T1000 (cell line): ENCODE measurements around the gene CAPZA2.
"Not testable (repeated sequence)": the region's sequence is repeated elsewhere in the genome, so short reads cannot be mapped to it uniquely, and the experiment has no call there.

Source experiments
- DNase-seq: peaks from one replicate; lab custom pipeline; 2025; ENCODE audit warnings: mixed read lengths; lab: John Stamatoyannopoulos, UW

The CAPZA2 gene

DNA sequence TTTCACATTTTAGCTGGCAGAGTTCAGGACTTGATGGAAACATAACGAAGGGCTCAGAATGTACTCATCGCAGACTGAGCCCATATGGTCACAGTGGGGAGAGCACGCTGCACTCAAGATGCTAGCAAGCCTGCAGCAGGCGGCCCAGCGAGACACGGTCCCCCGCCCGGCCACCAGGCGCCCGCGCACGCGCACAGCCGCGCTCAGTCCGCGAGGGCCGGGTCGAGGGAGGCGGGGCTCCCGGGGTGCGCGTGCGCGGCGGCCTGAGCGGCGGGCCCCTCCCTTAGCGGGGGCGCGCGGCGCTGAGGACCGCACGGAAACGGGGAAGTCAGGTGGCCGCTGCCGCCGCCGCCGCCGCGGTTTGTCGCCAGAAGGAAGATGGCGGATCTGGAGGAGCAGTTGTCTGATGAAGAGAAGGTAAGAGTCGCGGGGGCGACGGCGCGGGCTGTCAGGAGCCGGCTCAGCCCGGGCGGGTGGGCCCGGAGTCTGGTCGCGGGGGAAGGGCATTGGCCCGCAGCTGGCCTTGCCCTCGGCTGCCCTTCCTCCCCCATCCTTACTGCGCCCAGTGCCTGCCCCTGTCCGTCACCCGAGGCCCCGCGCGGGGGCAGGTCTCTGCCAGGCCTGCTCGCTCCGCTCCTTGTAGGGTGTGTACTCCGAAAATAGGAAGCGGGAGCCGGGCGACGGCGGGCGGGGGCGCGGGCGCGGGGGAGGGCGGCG lies at the start of gene CAPZA2:
CAPZA2 (plus strand) TSS at position 354 of the 717 bp plus-strand sequence; CDS start at position 379, 25 bp downstream.
- peak; percentile 75 for DNase-seq

DNA sequence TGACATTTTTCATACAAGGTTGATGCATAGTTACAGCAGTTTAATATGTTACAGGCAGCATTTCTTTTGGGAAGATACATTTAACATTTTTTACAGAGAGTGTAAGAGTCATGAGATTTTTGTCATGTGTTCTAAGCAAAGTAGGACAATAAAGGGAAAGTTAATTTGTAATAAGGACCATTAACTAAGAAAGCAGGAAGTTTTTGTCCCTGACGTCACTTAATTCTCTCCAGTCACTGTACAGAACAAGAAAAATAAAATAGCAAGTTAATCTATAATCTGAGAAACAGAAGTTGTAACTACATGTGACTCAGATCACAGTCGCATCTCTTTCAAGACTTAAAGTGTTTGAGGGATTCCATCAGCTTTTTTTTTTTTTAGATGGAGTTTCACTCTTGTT lies 49.5 kb upstream of the CAPZA2 start:
- DNase-seq = no peak

DNA sequence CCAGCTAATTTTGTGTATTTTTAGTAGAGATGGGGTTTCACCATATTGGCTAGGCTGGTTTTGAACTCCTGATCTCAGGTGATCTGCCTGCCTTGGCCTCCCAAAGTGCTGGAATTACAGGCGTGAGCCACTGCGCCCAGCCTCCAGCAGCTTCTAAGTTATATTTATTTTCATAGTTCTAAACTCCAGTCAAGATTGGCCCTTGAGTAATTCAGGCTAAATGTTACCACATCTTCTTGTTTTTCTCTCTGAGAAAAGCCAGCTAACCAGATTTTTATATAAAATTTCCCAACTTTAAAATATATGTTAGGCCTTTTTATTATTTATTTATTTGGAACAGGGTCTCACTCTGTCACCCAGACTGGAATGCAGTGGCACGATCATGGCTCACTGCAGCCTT lies 49.0 kb upstream of the CAPZA2 start:
- not testable (repeated sequence) for DNase-seq

DNA sequence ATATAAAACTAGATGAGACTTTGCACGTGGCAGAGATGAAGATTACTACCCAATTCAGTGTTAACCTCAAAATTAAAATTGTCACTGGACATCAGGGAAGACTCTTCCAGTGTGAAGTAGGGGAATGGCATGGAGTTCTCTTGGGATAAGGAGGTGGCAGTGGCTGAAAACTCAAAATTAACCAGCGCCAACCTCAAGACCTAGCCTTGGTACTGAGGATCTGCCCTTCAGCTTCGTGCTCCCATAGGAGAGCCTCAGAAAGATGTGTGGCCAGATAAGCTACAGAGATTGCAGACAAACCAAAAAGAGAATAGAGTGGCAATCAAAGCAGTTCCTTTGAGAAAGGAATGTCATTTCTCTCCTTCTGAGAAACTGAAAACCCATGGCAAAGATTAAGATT lies 47.3 kb upstream of the CAPZA2 start:
- no peak for DNase-seq

DNA sequence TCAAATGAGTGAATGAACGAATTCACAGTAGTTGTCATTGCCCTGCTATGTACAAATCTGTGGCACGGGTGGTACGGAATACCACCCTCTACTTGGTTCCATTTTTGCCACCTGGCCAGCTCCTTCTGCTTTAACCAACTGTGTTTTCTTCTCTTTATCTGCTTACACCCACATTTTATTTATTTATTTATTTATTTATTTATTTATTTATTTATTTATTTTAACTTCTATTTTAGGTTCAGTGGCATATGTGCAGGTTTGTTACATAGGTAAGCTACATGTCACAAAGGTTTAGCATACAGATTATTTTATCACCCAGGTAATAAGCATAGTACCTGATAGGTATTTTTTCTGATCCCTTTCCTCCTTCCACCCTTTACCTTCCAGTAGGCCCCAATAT lies 42.2 kb upstream of the CAPZA2 start:
- no peak for DNase-seq

DNA sequence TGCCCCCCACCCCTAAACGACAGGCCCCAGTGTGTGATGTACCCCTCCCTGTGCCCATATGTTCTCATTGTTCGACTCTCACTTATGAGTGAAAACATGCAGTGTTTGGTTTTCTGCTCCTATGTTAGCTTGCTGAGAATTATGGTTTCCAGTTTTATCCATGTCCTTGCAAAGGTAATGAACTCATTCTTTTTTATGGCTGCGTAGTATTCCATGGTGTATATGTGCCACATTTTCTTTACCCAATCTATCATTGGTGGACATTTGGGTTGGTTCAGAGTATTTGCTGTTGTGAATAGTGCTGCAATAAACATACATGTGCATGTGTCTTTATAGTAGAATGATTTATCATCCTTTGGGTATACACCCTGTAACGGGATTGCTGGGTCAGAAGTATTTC lies 40.7 kb upstream of the CAPZA2 start:
- not testable (repeated sequence) for DNase-seq

DNA sequence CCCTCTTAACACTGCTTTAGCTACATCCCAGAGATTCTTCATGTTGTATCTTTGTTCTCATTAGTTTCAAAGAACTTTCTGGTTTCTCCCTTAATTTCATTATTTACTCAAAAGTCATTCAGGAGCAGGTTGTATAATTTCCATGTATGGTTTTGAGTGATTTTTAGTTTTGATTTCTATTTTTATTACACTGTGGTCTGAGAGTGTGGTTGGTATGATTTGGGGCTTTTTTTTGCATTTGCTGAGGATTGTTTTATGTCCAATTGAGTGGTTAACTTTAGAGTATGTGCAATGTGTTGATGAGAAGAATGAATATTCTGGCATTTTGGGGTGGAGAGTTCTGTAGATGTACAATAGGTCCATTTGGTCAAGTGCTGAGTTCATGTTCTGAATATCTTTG lies 37.9 kb upstream of the CAPZA2 start:
- DNase-seq = no peak

DNA sequence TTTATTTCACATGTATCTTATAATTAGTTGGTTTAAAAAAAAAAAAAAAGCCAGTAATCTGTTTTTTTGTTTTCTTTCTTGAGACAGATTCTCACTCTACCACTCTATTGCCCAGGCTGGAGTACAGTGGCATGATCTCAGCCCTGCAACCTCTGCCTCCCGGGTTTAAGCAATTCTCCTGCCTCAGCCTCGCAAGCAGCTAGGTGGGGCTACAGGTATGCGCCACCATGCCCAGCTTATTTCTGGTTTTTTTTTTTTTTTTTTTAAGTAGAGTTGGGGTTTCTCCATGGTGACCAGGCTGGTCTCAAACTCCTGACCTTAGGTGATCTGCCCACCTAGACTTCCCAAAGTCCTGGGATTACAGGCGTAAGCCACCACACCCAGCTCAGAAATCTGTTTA lies 34.1 kb upstream of the CAPZA2 start:
- DNase-seq = no peak

DNA sequence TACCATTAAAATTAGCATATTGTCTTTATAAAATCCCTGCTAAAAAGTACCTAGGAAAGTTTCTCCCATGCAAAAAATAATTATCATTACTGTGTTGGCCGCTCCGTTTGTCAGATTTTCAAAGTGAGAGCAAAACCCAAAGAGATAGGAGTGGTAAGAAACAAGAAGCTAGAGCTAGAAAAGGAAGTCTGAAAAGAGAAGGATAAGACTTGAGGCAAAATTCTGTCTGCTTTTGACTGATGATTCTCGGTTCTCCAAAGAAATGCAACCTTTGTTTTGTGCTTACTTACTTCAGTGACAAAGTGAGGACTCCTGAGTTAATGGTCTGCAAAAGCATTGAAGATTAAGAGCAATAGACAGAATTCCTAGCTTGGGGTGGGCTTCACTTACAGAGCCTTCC lies 33.3 kb upstream of the CAPZA2 start:
- no peak for DNase-seq

DNA sequence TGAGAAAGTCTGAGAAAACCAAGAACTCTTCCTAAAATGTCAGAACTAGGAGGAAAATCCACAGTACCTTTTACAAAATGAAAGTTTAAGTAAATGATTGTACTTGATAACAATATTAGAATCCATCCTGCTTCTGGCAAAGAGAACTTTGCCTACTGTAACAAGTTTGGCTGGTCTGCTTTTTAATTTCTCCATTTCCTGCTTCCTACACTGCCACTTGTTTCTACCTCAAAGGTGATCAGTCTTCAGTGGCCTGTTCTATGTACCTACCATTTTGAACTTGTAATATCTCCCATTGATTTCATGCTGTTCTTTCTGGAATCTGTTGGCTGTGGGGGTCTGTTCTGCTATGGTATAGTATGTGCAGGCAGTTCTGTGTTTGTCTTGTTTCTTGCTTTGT lies 32.9 kb upstream of the CAPZA2 start:
- no peak for DNase-seq

DNA sequence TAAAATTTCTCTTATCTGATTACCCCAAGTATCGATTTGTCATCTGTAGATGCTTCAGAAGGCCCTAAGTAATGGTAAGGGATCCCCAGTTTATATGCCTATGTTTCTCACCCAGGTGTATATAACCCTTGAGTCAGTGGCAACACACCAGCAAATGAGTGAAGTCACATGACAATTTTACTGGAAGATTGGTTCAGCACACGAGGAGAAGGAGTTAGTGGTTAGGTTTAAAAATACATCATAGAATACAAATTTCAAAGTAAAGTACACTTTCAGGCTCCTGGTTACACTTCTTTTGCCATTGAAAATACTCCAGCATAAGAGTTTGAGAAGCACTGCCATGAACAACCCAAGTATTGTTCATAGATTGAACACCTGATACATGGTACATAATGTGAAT lies 29.7 kb upstream of the CAPZA2 start:
- DNase-seq = no peak

DNA sequence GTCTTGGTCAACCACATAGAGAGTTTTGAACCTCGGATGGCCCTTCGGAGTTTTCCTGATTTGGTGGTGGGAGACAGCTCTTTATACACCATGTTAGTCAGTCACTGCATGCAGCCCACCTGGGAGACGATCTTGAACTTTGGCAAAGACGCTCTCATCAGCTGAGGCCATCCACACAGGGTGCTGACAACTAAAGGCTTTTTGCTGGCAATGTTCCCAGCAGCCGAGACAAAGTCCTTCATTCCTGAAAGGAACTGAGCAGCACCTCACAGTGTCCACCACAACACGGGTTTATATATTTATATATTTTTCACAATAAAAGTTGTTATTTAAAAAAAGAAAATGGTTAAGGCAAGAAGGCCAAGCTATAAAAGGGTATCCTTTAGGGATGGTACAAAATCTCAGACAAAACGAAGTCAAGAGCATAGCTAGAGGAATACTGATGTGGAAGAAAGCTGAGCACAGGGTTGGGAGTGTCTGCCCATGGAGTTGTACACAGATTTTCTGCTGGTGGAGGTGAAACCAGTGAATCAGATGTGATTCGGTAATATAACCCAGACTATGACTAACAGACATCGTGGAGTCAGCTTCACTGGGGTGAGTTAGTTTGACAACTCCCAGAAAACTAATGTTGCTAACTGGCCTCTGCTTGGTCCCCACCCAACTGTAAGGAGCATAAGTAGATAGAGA lies 27.4 kb upstream of the CAPZA2 start:
- no peak for DNase-seq

DNA sequence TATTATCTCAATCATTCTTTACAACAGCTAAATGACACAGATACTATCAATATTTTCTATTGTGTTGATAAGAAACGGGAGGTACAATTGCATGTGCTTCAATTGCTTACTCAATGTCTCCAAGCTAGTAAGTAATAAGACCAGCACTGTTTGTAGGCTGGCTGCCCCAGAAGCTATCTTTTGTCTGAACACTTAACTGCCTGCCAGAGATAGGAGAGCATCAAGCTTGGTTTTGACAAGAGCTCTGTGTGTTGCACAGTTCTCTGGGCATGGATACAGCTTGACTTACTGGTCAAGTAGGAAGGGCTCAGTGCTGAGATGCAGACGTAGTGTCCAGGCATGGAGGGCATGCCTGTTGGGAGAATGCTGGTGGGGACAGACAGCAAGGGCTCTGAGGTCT lies 26.3 kb upstream of the CAPZA2 start:
- DNase-seq = no peak

DNA sequence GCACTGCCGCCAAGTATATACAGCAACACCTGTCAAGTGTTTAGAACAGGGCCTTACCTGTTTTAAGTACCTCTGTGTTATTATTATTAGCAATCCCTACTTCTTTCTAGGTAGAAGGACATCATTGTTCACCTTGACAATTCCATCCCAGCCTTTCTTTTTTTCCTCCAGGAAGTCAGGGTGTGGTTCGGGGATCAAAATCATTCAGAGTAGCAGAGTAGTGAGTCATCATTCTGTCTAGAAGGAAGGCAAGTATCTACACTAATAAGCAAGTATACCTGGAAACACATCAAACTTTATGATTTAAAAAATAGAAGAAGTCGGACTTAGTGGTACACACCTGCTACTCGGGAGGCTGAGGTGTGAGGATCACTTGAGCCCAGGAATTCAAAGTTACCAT lies 25.5 kb upstream of the CAPZA2 start:
- no peak for DNase-seq

DNA sequence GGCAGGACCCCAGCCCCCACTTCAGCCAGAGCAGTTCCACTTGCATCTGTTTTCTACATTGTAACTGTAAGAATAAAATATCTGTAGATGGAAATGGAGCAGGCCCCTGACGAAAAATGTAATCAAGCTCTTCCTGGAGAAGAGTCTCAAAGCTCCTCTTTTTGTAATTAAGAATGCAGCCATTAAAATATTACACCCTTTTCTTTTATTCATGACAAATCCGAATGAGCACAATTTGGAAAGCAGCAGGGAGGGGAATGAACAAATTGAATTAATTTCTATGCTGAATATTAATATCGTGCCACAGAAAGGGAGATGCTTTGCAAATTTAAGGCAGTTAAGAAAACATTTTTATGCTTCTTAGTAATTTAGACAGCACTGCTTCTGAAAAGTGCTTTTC lies 24.8 kb upstream of the CAPZA2 start:
- no peak for DNase-seq

DNA sequence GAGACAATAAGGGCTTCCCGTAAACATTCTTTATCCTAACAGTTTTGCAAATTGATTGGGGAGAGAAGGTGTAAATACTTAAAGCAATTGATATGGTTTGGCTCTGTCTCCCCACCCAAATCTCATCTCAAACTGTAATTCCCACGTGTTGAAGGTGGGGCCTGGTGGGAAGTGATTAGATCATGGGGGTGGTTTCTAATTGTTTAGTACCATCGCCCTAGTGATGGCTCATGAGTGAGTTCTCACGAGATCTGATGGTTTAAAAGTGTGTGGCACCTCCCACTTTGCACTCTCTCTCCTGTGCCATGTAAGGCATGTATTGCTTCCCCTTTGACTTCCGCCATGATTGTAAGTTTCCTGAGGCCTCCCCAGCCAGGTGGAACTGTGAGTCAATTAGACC lies 22.1 kb upstream of the CAPZA2 start:
- DNase-seq = no peak

DNA sequence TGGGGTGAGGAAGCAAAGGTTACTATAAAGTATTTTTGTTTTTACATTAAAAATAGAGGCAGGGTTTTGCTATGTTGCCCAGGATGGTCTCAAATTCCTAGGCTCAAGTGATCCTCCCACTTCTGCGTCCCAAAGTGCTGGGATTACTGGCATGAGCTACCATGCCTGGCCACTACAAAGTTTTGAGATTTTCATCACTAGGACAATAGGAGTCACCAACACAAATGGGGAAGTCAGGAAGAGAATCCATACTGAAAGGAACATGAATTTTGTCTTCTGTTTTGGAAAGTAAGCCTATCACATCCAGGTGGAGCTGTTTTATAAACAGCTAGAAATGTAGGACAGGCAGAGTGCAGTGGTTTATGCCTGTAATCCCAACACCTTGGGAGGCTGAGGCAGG lies 20.0 kb upstream of the CAPZA2 start:
- DNase-seq = no peak

DNA sequence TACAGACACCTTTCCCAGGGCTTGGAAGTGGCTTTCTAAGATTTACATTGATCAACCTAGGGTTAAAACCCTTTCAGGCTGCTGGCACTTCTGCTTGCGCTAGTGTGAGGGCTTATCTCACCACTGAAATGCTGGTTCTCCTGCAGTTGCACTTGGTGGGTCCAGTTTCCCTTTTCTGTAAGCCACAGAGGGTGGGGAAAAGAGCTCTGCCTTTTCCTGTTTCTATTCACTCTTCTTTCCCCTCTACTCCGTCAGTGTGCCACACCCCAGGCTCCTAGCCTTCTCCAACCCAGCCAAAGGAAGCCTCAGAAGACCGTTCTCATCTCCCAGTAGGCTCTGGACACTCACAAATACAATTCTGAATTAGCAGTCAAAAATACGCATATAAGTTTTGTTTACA lies 19.0 kb upstream of the CAPZA2 start:
- DNase-seq = no peak

DNA sequence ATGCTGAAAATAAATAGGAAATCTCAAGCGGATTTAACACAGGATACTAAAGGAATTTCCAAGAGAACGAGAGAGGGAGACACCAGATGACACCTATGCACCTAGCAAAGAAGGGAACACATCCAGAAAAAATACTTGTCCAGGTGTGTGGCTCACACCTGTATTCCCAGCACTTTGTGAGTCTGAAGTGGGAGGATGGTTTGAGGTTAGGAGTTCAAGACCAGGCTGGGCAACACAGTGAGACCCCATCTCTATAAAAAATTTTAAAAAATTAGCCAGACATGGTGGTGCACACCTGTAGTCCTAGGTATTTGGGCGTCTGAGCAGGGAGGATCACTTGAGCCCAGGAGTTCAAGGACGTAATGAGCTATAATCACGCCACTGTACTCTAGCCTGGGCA lies 11.2 kb upstream of the CAPZA2 start:
- DNase-seq = no peak

DNA sequence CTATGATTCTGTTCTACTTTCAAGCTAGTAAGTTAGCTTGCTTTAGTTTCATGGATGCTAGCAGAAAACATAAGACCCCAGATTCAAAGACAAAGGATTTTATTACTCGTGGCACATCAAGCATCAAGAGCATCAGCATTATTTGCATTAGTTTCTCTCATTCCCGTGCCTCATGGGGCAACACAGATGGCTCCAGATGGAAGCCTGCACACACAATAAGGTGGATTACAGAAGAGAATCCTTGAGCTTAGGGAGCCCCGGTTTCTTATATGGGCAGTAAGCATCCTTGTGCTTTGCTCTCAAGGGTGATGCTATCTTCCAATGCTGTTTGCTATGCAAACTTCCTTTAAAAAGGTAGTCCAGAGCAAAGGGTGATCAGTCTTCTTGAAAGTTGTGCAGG lies 10.7 kb upstream of the CAPZA2 start:
- no peak for DNase-seq

DNA sequence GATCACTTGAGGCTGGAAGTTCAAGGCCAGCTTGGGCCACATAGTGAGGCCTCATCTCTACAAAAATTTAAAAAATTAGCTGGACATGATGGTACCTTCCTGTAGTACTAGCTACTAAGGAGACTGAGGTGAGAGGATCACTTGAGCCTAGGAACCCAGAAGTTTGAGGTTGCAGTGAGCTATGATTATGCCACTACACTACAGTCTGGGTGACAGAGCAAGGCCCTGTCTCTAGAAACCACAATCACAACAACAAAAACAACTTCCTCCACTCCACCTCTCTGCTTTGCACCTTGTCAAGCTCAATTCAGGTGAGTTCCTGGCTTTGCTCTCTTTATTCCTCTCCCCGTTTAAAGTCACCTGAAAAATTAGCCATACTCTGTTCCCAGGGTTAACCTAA lies 8.3 kb upstream of the CAPZA2 start:
- no peak for DNase-seq

DNA sequence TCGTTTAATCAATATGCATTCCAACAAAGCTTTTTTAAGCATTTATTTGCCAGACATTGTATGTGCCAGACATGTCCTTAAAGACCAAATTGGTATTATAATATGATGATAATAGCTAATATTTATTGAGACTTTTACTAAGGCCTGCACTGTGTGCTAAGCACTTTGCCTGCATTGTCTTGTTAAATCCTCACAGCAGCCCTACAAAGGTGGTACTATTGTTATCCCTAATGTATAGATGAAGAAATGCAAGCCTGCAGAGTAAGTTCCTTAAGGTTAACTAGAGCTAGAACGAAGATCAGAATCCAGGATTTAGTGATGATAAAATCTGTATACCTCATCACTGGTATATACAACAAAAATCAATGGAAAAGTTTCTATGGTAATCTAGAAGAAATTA lies 5.3 kb upstream of the CAPZA2 start:
- no peak for DNase-seq

DNA sequence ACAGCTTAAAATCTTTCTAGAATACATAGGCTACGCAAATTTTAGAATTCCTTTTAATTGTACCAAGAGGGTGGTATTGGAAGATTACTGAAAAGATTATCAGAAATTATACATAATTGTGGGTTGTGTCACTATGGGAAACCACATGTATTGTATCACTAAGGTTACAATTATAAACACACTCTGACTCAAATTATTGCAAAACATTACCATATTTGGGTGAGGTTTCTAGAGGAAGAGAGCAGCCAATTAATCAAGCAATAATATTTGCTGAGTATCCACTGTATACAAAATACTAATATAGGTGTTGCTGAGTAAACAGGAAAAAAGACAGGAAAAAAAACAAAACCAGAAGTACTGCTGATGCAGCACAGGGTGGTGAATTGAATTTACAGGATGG lies 3.1 kb upstream of the CAPZA2 start:
- DNase-seq = no peak

DNA sequence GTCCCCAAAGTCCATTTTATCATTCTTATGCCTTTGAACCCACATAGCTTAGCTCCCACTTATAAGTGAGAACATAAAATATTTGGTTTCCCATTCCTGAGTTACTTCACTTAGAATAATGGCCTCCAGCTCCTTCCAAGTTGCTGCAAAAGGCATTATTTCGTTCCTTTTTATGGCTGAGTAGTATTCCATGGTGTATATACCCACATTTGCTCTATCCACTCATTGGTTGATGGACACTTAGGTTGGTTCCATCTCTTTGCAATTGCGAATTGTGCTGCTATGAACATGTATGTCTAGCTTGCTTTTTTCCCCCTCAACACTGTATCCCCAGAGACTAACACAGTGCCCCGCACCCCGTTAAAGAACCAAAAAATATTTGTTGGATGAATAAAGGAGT lies 670 bp upstream of the CAPZA2 start:
- no peak for DNase-seq
